HG03196 (cell line): Measurements from ENCODE around the gene ANKRD65.
A peak's percentile ranks its signal among the peaks of the same experiment; 100 is the strongest.
"Not testable (repeated sequence)": the region's sequence is repeated elsewhere in the genome, so short reads cannot be mapped to it uniquely, and the experiment has no call there.

Experiments used
- ATAC-seq: cut with Tn5 transposase; IDR thresholded peaks from one replicate; pipeline ENCODE4 v1.9.1; 2021; ENCODE audit not compliant: unreplicated experiment

The ANKRD65 gene

DNA sequence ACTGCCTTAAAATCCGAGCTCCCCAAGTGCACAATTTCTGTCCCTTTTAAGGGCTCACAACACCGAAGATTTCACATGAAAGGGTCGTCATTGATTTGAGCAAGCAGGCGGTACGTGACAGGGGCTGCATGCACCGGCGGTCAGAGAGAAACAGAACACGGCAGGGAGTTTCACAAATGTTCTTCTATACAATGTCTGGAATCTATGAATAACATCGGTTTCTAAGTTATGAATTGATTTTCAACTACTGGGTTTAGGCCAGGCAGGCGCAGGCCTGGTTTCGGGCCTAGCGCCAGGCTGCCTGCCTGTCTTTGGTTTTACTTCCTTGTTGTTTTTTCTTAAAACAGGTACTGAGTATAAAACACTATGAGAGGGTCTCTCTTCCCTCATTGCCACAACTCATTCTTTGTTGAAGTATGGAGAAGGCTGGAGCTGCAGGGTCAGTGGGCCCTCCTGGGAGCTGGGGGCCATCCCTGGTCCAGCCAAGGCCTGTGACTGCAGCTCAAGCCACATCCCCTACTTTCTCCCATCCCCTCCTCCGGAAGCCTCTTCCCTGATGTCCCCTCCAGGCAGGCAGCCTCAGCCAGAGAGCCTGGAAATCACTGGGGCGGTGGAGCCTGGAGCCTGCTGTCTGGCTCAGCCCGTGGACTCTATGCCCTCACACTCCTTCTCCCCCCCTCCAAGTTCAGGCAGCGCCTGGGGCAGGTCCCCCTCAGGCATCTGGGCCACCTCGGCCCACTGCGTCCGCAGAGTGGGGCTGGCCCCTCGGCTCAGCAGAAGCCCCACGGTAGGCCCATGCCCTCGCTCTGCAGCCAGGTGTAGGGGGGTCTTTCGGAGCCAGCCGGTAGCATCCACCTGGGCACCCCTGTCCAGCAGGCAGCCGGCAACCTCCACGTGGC lies 2.4 kb downstream of the ANKRD65 start:
- ATAC-seq, result no peak

GRCh38 chr1:1417825-1418463 lies 3.1 kb downstream of the ANKRD65 start:
- not testable (repeated sequence) for ATAC-seq

GRCh38 chr1:1417396-1417795 lies 3.7 kb downstream of the ANKRD65 start:
- ATAC-seq, result not testable (repeated sequence)

DNA sequence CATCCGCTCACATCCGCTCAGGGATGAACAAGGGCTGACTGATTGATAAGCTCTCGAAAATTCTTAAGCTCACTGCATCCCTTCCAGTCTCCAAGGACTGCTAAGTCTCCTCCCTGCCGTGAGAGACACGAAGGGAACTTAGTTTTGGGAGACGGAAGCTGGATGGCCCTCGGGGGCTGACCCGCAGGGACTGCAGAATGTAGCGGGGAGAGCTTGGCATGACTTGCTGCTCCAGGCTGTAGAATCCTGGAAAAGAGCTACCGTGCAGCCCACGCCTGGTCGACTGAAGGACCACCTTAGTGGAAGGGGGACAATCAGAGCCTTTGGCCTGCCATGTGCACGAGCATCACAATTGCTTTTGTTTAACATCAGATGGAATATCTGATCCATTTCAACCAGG lies 5.3 kb downstream of the ANKRD65 start:
- ATAC-seq, result no peak

GRCh38 chr1:1412311-1412902 lies 8.7 kb downstream of the ANKRD65 start:
- not testable (repeated sequence) for ATAC-seq

- no peak for ATAC-seq
These were observed 9.4 kb downstream of the ANKRD65 start for GRCh38 chr1:1411626-1412025.

GRCh38 chr1:1410238-1410637 lies 10.8 kb downstream of the ANKRD65 start:
- not testable (repeated sequence) for ATAC-seq

GRCh38 chr1:1407636-1408318 lies 13.3 kb downstream of the ANKRD65 start:
- peak; percentile 26 for ATAC-seq

DNA sequence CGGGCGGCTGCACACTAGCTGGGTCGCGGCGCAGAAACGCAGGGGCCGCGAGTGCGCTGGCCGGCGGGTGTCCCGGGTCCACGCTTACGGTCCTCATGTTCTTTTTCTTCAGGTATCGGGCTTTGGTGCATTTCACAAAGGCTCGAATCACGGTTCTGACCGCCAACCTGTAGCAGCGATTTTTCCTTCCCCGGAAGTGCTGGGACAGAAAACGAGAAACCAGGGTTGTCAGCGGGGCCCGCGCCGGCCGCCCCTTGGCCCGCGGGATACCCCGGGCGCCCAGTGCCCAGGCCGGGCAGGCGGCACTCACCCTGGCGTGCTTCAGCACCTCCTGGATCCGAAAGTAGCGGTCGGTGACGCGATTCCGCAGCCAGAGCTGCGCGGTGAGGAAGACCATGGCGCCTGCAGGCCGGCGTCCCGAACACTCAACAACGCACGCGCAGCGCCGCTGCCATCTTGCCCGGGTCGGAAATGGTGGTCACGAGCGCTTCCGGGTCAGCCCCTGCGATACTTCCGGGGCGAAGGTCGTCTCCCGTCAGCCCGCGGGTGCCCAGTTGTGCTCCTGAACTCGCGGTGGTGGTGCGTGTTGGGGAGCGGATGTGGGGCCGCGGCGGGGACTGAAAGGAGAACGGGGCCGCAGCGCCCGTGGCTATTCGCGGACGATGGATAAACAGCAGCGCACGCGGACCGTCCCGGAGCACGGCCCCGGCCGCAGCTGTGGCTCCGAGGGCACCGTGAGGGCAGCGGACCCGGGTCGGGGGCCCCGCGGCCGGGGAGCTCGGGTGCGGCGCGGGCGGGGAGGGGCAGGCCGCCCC lies 14.0 kb downstream of the ANKRD65 start, which contains the start of gene MRPL20:
Gene MRPL20, minus strand, starts transcription at position 473 of the 815 bp plus-strand sequence. Its CDS starts 76 bp downstream, at position 397.
- ATAC-seq, result peak; percentile 89

GRCh38 chr1:1406101-1406820 lies 14.8 kb downstream of the ANKRD65 start:
- no peak for ATAC-seq

DNA sequence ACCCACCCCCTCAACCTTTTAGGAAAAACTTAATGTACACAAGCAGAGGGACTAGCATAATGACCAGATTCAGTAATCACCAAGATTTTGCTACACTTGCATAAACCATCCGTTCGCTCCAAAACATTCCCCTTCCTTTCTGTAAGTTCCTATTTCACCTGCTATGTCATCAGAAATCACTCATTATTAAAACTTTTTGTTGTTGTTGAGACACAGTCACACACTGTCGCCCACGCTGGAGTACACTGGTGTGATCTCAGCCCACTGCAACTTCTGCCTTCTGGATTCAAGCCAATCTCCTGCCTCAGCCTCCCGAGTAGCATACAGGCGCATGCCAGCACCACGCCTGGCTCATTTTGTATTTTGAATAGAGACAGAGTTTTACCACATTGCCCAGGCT lies 17.4 kb downstream of the ANKRD65 start:
- no peak for ATAC-seq

GRCh38 chr1:1402901-1403392 lies 18.1 kb downstream of the ANKRD65 start:
- not testable (repeated sequence) for ATAC-seq

DNA sequence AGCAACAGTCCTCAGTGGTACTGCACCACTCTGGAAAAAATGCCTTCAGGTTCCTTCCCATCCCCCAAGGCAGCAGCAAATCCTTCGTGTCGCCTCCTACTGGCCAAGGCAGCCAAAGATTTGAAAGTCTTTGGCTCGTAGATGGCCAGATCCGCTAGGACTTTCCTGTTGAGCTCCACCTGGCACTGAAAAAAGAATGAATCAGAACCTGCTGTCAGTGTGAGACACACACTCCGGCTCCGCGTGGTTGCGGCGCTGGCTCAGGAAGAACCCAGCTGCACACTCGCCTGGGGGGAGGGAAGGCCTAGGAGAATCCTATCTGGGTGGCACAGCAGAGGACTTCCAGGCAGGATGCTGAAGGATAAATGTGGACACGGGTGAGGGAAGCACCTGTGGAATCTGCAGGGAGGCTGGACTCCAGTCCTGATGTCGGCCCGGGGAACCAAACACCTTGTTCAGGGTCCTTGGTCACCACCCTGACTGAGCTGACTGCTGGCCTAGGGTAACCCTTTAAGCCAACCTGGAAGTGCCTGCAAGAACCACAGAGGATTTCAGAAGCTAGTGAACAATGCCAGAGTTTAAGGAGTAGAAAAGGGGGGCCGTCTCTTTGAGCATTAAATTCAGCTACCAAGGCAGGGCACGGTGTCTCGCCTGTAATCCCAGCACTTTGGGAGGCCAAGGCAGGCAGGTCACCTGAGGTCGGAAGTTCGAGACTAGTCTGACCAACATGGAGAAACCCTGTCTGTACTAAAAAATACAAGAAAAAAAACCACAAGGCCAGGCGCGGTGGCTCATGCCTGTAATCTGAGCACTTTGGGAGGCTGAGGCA lies 18.8 kb downstream of the ANKRD65 start:
- no peak for ATAC-seq

DNA sequence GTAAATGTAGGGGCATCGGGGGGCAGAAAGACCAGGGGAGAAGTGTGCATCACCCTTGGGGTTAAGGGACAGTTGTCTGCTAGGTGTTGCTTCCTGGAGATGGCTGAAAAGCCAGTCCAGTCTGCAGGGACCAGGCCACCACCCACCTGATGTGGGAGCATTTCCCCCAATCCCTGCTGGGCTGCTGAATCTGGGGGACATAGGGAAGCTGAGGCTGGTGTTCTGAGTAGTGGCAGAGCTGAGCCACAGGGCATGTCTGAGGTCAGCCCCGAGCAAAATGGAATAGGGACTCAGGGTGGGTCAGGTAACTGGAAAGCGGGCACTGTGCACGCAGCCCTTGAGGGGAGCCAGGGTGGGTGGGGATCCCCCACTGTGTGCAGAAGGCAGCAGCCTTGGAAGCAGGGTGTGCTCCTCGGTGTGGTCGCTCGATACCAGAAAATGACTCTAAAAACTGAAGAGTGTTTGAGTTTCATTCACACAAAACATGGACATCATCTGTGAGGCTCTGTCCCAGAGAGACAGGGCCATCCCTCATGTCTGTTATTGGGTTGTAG lies 19.5 kb downstream of the ANKRD65 start:
- no peak for ATAC-seq

- no peak for ATAC-seq
These were observed 20.3 kb downstream of the ANKRD65 start for GRCh38 chr1:1400576-1401456.

DNA sequence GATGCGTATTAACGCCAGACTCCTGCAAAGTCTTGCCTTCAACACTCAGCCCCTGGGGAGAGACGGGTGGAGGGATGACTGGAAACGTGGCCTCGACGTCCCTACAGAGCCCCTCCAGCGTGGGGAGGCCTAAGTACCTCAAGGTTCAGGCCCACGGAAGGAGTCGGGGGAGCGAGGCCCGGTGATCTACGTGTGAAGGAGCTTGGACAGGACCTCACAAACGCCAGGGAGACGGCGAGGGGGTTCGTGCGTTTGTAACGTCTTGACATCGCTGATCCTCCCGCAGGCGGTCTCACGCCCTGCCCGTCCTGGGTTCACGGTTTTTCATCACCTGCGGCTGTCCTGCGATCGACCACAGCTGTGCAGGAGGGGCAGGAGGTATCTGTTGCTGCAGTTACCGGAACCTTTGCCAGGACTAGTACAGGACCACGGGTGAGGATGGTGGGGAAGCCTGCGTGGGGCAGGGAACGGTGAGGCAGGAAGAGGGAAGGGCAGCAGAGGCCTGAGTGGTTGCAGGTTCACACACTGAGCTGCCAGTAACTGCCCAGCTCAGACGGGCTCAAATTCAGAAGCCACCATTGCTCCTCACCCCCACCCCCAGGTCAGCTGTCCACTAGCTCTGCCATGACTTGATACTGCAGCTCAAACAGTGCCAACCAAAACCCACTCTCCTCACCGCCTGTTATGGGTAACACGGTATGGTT lies 21.1 kb downstream of the ANKRD65 start:
- ATAC-seq, result peak; percentile 1
